Vagina (tissue), 2 donors: Measurements from ENCODE around the gene KDELR1. TPM values are rescaled to one million over a fixed set of nuclear protein-coding genes. Genes with fewer than 3 reads are reported as not detected.
"Not testable (repeated sequence)": the region's sequence is repeated elsewhere in the genome, so short reads cannot be mapped to it uniquely, and the experiment has no call there.

Experiments
- DNase-seq, 2 donors: peaks; one replicate each; pipeline ENCODE4 v3.0.0-alpha.2; 2017; ENCODE audit errors: extremely low spot score in 2 of 2
- H3K27ac ChIP-seq: fragments of 200-600 bp; sonication (generic); one replicate; pipeline ENCODE4 v1.5.1; 2019
- H3K27me3 ChIP-seq: fragments of 200-600 bp; sonication (generic); one replicate; pipeline ENCODE4 v1.5.1; 2019
- H3K36me3 ChIP-seq, 2 donors: fragments of 200-600 bp; sonication (generic); one replicate each; pipeline ENCODE4 v1.5.1; 2017 to 2019
- H3K4me1 ChIP-seq: fragments of 200-600 bp; sonication (generic); one replicate; pipeline ENCODE4 v1.5.1; 2019
- H3K4me3 ChIP-seq, 2 donors: fragments of 200-600 bp; sonication (generic); 1 replicate in 1 of 2; 2 replicates in 1 of 2; pipeline ENCODE4 v1.5.1; 2016 to 2019
- H3K9me3 ChIP-seq: fragments of 200-600 bp; sonication (generic); one replicate; pipeline ENCODE4 v1.5.1; 2019
- POLR2A ChIP-seq, 2 donors: fragments of 450-650 bp; IDR thresholded peaks; one replicate each; pipeline ENCODE4 v1.6.1; 2017; ENCODE audit warnings: antibody characterized with exemption in 2 of 2, mild to moderate bottlenecking in 2 of 2, moderate library complexity in 2 of 2
- POLR2AphosphoS5 ChIP-seq, 2 donors: sonication (generic); formaldehyde crosslinking; IDR thresholded peaks; one replicate each; pipeline ENCODE4 v1.9.0; 2017; ENCODE audit warnings: antibody characterized with exemption in 2 of 2, mild to moderate bottlenecking in 2 of 2, low read depth in 1 of 2; ENCODE audit not compliant: insufficient read depth in 1 of 2
- intact Hi-C: fragments of 100-400 bp; cut with DNase I; formaldehyde crosslinking; loops from one replicate; pipeline ENCODE4 v1.15.1; 2023
- total RNA-seq: library from RNA; depleted of rRNA; stranded (reverse); fragments of >200 nt; gene quantifications from one replicate; pipeline ENCODE4 v1.2.3, GENCODE V29; 2016
- TF ChIP-seq, protein P1 (sequence below), 3 experiments: fragments of 450-650 bp in 2 of 3; fragments of 200-600 bp in 1 of 3; sonication (generic) in 1 of 3; IDR thresholded peaks; one replicate each; pipeline ENCODE4 v1.5.1; 2017 to 2019; ENCODE audit warnings: antibody characterized with exemption in 3 of 3, mild to moderate bottlenecking in 2 of 3, moderate library complexity in 2 of 3

Gene KDELR1
- total RNA-seq, 1 donor from 2014 or later = 90.8 TPM

DNA sequence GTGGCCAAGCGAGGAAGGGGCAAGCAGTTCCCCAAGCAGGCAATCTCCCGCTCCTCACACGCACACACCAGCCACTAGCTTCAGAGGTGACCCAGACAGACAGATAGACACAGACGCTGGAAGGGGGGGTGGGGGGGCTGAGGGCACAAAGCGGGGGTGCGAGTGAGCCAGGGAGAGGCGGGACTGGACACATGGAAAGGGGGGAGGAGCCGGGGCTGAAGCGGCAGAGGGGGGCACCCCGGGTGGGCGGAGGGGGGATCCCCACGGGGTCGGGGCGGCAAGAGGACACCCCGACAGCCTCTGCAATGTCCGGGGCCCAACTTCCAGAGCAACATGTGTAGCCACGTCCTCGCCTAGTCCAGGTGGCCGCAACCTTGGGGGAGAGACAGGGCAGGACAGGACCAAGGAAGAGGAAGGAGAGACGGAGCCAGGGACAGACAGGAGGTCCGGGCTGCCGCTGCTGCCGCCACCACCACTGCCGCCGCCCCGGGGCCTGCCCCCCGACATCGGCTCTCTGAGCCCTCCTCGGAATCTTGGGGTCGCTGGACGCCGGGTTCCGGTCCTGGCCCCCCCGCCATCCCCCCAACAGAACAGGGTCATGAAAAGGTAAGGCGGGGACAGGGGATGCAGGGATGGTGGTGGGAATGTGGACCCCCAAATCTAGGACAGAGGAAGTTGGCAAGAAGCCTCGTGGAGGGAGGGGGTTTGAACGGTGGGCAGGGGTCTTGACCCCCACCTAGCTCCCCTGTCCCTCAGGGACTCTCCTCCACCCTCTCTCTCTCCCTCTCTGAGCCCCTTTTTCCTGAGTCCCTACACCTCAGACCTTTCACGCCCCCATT lies 3.2 kb upstream of the KDELR1 start:
- TF ChIP-seq, protein P1, sequence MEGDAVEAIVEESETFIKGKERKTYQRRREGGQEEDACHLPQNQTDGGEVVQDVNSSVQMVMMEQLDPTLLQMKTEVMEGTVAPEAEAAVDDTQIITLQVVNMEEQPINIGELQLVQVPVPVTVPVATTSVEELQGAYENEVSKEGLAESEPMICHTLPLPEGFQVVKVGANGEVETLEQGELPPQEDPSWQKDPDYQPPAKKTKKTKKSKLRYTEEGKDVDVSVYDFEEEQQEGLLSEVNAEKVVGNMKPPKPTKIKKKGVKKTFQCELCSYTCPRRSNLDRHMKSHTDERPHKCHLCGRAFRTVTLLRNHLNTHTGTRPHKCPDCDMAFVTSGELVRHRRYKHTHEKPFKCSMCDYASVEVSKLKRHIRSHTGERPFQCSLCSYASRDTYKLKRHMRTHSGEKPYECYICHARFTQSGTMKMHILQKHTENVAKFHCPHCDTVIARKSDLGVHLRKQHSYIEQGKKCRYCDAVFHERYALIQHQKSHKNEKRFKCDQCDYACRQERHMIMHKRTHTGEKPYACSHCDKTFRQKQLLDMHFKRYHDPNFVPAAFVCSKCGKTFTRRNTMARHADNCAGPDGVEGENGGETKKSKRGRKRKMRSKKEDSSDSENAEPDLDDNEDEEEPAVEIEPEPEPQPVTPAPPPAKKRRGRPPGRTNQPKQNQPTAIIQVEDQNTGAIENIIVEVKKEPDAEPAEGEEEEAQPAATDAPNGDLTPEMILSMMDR (IDR thresholded peaks at IDR 0.05) = no peak
- TF ChIP-seq POLR2A (IDR thresholded peaks at IDR 0.05) (no peak), POLR2AphosphoS5 (IDR thresholded peaks at IDR 0.05; ENCODE audit: insufficient read depth in 1 of 2, low read depth in 1 of 2) (no peak)
- Histone ChIP-seq H3K4me1 (peaks cover 35% of the 10 kb centered on the region), H3K27me3 (peaks cover 17% of the 10 kb centered on the region), H3K36me3 (no peaks in the 10 kb centered on the region), H3K4me3 (peak overlapping the region in 1 of 2 donors; percentile 7), H3K27ac (no peak overlapping the region), H3K9me3 (no peaks in the 10 kb centered on the region)
- no peak for DNase-seq
- intact Hi-C loops = no loop called here

DNA sequence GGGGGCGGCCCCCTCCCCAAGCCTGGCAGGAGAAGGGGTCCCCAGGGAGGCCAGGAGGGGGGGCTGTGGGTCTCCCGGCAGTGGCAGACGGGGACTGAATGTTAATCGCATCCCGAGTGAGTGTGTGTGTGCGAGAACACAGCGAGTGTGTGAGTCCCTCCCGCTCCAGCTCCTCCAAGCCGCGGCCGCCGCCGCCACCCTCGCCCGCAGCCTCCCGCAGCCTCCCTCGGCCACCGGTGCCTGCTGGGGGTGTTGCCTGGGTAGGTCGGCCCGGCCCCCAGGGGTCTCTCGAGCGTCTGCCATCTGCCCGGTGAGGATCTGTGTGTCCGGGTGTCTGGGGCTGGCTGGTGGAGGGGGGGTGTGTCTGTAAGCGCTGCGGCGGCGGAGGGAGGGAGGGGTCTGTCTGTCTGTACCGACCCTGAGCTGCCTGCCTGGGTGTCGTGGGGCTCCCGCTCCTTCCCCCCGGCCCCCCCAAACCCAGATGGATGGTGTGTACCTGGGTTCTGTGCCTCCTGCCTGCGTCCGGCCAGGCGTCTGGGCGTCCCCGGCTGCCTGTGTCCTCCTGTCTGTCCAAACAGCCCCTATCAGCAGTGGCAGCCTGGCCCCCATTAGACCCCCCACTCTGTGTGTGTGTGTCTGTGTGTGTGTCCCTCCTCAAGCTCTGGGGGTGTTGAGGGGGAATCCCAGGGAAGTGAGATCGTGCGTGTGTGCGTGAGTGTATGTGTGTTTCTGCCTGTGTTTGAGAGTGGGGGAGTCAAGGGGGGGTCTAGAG lies 2.4 kb upstream of the KDELR1 start, which contains the start of gene GRIN2D:
Gene GRIN2D, plus strand, starts transcription at position 110 of the 772 bp plus-strand sequence. CDS start 4,725 bp downstream, outside the sequence.
- peaks cover 17% of the 10 kb centered on the region for H3K27me3 ChIP-seq
- H3K4me3 ChIP-seq = peak within 1 kb of the TSS; percentile 2 to 12
- intact Hi-C loops = no loop called here
- H3K36me3 ChIP-seq = no peaks in the 10 kb centered on the region
- no peaks in the 10 kb centered on the region for H3K9me3 ChIP-seq
- TF ChIP-seq, protein P1 (IDR thresholded peaks at IDR 0.05) = no peak
- TF ChIP-seq POLR2AphosphoS5 (IDR thresholded peaks at IDR 0.05; ENCODE audit: insufficient read depth in 1 of 2, low read depth in 1 of 2) (no peak), POLR2A (IDR thresholded peaks at IDR 0.05) (no peak)
- DNase-seq = no peak
- H3K27ac ChIP-seq = no peak within 1 kb of the TSS
- H3K4me1 ChIP-seq = peaks cover 43% of the 10 kb centered on the region

DNA sequence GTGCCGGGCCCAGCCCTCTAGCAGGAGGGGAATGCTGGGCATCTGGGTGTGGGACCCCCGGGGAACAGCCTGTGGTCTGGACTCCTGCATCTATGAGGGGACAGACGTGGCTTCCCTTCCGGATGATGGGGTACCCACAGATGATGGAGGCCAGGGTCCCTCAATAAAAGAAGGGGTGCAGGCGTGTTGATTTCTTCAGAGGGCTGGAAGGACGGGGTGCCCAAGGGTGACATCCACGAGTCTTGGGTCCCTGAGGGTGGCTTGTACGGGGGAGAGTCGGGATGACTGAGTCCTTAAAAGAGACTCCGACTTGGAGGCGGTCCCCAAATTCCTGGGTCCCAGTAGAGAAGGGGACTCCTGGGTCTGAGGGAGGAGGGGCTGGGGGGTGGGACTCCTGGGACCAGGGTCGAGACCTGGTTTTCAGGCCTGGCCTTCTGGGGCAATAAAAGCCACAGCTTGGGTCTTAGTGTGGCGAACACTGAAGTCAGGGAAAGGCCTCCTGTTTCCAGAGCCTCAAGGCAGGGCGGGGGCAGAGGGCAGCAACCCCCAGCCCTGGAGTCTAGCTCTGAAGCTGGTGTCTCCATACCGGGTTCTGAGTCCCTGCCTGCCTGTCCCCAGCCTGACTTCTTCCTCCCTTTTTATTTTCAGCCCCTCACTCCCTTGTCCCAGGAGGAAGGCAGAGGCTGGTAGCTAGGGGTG lies 1.7 kb upstream of the KDELR1 start:
- TF ChIP-seq, protein P1 (IDR thresholded peaks at IDR 0.05) = no peak
- no peak for TF ChIP-seq POLR2A (IDR thresholded peaks at IDR 0.05)
- no peak for TF ChIP-seq POLR2AphosphoS5 (IDR thresholded peaks at IDR 0.05; ENCODE audit: insufficient read depth in 1 of 2, low read depth in 1 of 2)
- peak overlapping the region in 1 of 2 donors; percentile 12 for H3K4me3 ChIP-seq
- H3K27ac ChIP-seq = no peak overlapping the region
- H3K27me3 ChIP-seq = peaks cover 17% of the 10 kb centered on the region
- peaks cover 42% of the 10 kb centered on the region for H3K4me1 ChIP-seq
- intact Hi-C loops = no loop called here
- DNase-seq = no peak
- peaks cover 0 to 5% of the 10 kb centered on the region in 2 donors for H3K36me3 ChIP-seq
- H3K9me3 ChIP-seq = no peaks in the 10 kb centered on the region

DNA sequence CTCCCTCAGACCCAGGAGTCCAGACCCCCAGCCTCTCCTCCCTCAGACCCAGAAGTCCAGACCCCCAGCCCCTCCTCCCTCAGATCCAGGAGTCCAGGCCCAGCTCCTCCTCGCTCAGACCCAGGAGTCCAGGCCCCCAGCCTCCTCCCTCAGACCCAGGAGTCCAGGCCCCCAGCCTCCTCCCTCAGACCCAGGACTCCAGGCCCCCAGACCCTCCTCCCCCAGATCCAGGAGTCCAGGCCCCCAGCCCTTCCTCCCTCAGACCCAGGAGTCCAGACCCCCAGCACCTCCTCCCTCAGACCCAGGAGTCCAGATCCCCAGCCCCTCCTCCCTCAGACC lies 624 bp upstream of the KDELR1 start:
- intact Hi-C loops, H3K4me3 ChIP-seq, H3K9me3 ChIP-seq, DNase-seq, H3K27ac ChIP-seq: not testable (repeated sequence)
- H3K4me1 ChIP-seq = peaks cover 35% of the 10 kb centered on the region
- peaks cover 0 to 15% of the 10 kb centered on the region in 2 donors for H3K36me3 ChIP-seq
- peaks cover 14% of the 10 kb centered on the region for H3K27me3 ChIP-seq
